SIG-M5 (cell line): ENCODE data around the gene MLLT1.

Experiments used
- DNase-seq: peaks from one replicate; lab custom pipeline; 2025; lab: John Stamatoyannopoulos, UW

The MLLT1 gene

GRCh38 chr19:6273701-6274601 is 5.8 kb downstream of the MLLT1 start:
- DNase-seq, result no peak

- DNase-seq, result no peak
Observed at GRCh38 chr19:6272913-6273600, 6.7 kb downstream of the MLLT1 start.

- no peak for DNase-seq
Observed at GRCh38 chr19:6272411-6272791, 7.4 kb downstream of the MLLT1 start.

DNA sequence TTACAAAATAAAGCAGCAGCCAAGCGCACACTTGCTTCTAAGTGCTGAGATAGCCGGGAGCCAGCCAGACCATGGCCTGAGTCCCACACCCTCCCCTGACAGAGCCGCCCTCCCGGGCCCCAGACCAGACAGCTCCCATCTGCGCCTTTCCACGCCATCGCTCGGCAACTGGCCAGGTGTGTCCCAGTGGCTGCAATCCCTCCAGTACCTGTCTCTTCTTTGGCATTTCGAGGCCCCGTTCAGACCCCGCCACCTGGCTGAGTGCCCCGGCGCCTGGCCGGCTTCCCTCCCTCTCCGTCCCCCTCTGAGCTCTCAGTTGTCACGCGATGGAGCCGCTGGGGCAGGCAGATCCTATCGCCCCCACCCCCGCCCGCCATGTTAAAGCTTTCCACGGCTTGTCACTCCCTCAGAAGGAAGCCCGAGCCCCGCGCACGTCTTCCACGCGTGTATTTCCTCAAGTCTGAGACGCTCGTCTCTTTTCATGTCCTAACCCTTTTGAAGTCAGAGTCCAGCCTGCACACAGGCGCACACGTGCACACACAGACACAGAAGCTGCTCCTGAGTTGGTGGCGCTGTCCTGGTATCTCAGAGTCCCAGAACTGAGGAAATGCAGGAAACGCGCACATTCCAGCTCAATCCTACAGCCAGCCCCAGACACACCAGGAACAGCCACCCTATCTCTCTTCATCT is 7.9 kb downstream of the MLLT1 start:
- DNase-seq, result no peak

DNA sequence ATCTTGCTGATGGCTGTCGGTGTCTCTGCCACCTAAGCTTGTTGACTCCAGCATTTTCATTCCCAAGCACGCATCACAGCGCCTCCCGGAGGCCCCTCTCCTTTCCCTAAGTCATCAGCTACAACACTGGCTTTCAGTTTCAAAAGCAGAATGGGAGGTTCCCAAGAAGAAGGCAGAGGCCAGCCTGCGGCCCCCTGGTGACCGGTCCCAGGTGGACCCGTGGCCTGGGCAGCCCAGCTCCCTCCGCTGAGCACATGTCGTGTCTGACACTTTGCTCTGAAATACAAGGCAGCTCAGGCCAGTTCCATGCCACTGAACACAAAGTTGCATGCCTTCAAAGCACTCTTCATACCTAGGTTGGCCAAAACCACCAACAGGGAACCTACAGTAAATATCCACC is 8.5 kb downstream of the MLLT1 start:
- no peak for DNase-seq

GRCh38 chr19:6270822-6271221 is 9.0 kb downstream of the MLLT1 start:
- DNase-seq, result no peak

- no peak for DNase-seq
Observed at GRCh38 chr19:6270076-6270745, 9.6 kb downstream of the MLLT1 start.

DNA sequence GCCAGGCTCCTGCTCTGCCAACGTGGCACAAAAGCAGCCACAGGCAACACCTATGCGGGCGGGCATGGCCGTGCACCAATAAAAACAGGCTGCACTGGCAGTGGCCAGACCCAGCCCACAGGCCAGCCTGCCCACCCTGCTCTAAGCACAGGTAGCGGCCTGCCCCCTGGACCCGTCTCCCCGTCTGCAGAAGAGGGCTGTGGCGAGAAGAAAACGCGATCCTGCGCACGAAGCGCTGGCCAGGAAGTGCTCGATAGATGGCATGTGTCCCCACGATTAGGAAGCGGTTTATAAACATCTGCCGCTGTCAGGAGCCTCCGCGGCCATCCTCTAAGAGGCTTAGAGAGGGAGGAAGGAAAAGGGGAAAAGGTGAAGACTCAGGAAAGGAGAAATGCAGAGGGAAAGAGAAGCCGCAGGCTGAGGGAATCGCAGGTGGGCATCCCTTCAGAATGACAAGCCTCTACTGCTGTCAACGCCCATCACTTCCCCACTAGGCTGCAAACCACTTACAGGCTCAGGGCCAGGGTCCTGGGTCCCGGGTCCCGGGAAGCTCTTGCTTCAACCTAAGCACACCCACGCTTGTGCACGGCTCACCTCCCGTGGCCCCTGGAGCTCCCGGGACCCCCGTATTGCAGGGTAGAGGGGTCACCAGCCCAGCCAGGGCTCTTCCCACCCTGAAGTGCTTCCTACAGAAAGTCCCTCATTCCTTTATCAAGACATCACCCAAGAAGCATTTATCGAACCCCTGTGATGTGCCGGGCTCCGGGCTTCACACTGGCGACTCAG is 10.5 kb downstream of the MLLT1 start:
- no peak for DNase-seq

GRCh38 chr19:6268382-6268771 is 11.4 kb downstream of the MLLT1 start:
- no peak for DNase-seq

DNA sequence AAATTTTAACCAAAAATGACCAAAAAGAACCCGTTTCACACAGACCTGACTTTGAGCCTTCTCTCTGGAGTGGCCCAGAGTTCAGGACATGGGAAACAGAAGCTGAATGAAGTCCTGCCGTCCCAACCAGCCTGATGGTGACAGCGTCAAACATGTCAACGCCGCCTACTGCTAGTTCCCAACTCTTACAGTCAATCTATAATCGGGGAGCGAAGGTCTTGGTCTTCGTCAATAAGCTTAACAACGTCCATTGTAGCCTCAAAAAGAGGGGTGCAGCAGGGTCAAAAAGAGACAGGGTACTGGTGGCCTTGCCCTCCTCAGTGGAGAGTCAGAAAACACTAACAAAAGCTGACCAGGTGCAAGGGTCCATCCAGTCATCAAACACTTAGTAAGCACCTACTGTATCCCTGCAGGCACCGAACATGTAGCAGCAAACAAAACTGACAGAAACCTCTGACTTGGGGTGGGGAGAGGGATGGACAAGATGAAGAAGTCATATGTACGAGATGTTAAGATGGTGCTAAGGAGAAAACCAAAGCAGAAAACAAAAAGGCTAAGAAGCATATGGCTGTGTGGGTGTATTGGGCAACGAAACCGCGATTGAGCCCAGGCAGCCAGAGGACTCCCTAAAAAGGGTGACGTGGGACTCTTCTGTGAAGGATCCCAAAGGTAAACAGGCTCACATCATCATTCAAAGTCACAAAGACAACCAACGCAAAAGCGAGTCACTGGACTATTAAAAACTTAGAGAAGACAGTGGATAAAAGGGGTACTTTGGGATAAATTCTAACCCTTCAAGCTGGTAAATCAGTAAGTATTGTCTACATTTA is 12.0 kb downstream of the MLLT1 start:
- DNase-seq, result no peak

DNA sequence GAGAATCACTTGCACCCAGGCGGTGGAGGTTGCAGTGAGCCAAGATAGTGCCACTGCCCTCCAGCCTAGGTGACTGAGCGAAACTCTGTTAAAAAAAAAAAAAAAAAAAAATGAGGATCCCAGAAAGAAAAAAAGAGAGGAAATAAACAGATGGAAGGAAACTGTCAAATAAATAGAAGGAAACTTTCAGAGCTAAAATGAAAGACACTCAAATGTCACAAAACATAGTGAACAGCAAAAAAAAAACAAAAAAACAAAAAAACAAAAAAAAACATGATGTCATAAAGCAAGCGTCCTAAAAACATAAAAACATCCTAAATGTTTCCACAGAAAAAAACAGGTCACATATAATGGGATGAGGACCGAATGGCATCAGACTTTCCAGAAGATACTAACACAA is 15.0 kb downstream of the MLLT1 start:
- DNase-seq, result no peak

GRCh38 chr19:6263735-6264444 is 15.9 kb downstream of the MLLT1 start:
- DNase-seq, result no peak

GRCh38 chr19:6263306-6263705 is 16.5 kb downstream of the MLLT1 start:
- no peak for DNase-seq

GRCh38 chr19:6262519-6262918 is 17.3 kb downstream of the MLLT1 start:
- DNase-seq, result no peak

DNA sequence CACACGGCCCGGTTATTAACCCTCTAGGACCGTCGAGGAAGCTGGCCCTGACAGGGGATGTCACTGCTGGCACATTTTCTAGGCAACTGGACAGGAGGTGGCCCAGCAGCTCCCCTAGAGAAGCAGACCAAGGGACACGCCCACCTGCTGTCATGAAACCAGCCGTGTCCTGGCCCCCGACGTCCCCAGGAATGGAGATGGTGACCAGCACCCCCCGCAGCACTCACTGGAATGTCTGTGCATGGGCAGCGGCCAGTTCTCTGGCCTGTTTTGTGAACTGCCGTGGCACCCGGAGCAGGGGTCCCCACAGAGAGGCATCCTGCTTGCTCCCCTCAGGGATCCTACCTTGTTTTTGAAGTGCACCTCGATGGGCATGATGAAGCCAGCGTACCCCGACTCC is 17.9 kb downstream of the MLLT1 start:
- DNase-seq, result no peak

GRCh38 chr19:6260912-6261650 is 18.7 kb downstream of the MLLT1 start:
- DNase-seq, result no peak

DNA sequence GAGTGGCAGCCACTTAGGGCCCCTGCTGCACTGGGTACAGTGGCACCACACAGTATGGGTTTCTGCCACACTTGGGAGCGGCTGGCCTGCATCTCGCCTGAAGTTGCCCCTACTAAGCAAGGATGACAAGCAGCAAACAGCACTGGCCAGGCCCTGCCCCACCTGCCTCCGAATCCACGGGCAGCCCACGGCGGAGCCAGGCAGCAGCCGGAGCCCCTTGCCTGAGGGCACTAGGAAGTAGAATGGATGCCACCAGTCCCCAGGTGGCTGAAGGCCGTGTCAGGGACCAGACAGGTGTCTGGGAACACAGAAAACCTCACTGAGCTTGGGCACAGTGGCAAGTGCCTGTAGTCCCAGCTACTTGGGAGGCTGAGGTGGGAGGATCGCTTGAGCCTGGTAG is 19.4 kb downstream of the MLLT1 start:
- DNase-seq, result no peak

GRCh38 chr19:6259312-6259861 is 20.4 kb downstream of the MLLT1 start:
- DNase-seq, result no peak

DNA sequence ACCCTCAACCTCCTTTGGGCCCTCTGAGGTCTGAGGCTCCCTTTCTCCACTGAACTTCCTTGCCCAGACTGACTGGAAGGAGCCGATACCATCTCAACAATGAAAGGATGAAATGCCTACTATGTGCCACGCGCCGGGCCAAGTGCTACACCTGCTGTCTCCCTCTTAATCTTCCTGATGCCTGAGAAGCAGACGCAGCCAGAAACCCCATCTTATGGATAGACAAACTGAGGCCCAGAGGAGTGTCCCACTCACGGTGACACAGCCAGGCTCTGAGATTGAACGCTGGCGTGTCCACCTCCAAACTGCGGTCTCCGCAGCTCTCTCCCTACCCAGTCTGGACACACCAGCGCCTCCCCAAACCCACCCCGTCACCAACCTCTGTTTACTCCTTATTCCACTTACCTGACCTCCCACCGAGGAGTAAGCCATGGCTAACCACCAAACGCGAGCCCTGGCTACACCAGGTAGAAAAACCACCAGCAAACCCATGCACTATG is 20.9 kb downstream of the MLLT1 start:
- DNase-seq, result no peak
